ENCODE results near the gene OR4D11.

The OR4D11 gene

DNA sequence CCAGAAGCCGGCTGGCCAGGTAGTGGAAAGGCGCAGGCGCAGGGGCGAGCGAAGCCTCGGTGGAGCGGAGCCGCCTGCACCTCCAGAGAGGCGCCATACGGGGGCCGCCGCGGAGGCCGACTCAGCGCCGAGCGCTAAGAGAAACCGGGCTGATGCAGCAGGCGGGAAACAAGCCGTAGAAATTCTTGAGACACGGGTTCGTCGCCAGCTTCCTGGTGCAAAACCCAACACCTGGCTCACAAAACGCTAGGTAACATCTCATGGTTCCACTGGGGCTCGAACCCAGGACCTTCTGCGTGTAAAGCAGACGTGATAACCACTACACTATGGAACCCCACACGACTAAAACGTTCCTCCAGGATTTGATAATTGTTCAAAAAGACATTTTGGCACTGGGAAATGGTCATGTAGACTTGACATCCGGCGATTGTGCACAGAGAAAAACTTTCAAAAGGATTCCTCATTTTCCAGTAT lies 47.0 kb downstream of the OR4D11 start:
- DNase-seq, result peak; percentile 96

GRCh38 chr11:59550842-59551658 lies 47.7 kb downstream of the OR4D11 start:
- DNase-seq, result peak; percentile 93

DNA sequence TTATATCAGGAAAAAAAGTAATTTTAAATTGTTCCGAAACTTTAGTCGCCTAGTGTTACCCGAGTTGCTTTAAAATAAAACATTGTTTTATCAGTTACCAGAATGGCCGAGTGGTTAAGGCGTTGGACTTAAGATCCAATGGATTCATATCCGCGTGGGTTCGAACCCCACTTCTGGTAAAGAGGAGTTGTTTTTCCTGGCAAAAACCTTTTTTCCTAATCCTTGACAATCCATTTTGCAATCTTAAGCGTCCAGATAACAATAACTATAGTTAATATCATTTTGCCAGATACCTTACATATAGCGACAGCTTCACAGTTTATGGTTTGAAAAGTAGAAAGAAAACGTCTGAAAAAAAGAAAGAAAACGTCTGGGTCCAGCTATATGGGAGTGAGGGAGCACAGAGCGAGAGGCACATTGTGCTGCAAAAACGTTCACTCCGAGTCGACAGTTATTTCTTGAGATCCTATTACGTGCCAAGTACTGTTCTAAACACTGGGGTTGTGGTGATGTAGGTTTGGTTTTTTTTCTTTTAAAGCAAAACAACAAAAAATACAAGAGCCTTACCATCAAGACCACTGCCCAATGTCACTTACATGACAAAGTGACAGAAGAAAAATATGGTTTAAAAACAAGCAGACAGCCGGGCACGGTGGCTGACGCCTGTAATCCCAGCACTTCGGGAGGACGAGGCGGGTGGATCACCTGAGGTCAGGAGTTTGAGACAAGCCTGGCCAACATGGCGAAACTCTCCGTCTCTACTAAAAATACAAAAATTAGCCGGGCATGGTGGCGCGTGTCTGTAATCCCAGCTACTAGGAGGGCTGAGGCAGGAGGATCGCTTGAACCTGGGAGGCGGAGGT lies 48.5 kb downstream of the OR4D11 start:
- peak; percentile 65 for DNase-seq

DNA sequence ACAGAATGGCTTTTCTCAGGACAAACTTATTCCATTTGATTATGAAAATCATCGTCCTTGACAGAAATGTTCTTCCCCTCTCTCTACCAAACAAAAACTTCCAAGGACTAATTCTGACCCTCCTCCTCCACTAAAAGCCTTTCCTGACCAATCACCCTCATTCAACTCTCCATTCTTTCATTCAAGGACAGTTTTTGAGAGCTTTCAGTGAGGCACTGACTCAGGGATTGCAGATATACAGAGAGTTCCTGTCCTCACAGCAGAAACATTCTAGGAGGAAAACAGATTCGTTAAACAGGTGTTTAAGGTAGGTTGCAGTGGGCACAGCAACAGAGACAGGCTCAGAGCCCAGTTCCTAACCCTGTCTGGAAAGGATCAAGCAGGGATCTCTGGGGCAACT lies 49.5 kb downstream of the OR4D11 start:
- no peak for DNase-seq

GRCh38 chr11:59553323-59553722 lies 49.9 kb downstream of the OR4D11 start:
- no peak for DNase-seq

Data from activated CD8-positive, alpha-beta memory T cell treated with anti-CD3 and anti-CD28 coated beads for 24 hours (primary cell).